GM18505 (cell line): ENCODE measurements around the gene DENND5A.

Source experiments
- ATAC-seq: cut with Tn5 transposase; IDR thresholded peaks from one replicate; pipeline ENCODE4 v1.9.1; 2021; ENCODE audit not compliant: unreplicated experiment
- POLR2A ChIP-seq: IDR thresholded peaks from 4 replicates; pipeline ENCODE4 v1.6.1; 2011; ENCODE audit warnings: borderline replicate concordance; ENCODE audit not compliant: insufficient read depth, insufficient read length; ENCODE audit errors: extremely low read depth

Gene DENND5A

DNA sequence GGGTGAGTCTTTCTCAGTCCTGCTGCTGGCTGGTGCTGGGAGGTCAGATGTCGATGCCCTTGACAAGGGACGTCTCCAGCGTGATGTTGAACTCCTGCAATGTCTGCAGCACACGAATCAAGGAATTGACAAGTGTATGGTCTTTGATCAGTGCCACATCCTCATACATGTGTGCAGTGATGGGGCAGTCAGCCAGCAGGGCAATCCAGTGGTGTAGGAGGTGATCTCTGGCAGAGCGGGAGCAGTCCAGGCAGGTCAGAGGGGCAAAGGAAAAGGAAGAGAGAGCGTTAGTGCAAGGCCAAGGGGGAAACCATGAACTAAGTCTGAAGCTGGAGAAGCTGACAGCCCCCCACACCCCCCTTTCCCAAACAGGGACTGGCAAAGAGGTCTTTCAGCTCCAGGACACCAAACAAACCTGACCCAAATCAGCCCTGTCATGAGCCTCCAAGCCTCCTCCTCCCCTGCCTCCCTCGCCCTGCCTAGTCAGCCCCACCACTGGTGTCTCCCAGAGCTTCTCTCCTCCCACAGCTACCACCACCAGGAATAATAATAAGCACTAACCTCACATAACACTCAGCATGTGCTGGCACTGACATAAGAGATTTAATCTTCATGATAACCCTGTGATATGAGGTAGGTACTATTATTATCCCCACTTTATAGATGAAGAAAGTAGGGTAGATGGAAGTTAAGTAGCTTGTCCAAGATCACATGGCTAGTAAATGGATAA, 125.4 kb downstream of the DENND5A start:
- no peak for ATAC-seq
- no peak for TF ChIP-seq POLR2A

- no peak for TF ChIP-seq POLR2A
- ATAC-seq: no peak
Observed at GRCh38 chr11:9138612-9139579, 126.3 kb downstream of the DENND5A start.

- TF ChIP-seq POLR2A: no peak
- ATAC-seq: no peak
Observed at GRCh38 chr11:9138133-9138453, 127.1 kb downstream of the DENND5A start.

- ATAC-seq: peak; percentile 62
- TF ChIP-seq POLR2A: no peak
Observed at GRCh38 chr11:9137293-9138132, 127.6 kb downstream of the DENND5A start.

GRCh38 chr11:9136741-9137140, 128.4 kb downstream of the DENND5A start:
- no peak for TF ChIP-seq POLR2A
- ATAC-seq: no peak

- TF ChIP-seq POLR2A: no peak
- no peak for ATAC-seq
Observed at GRCh38 chr11:9133956-9134355, 131.2 kb downstream of the DENND5A start.

DNA sequence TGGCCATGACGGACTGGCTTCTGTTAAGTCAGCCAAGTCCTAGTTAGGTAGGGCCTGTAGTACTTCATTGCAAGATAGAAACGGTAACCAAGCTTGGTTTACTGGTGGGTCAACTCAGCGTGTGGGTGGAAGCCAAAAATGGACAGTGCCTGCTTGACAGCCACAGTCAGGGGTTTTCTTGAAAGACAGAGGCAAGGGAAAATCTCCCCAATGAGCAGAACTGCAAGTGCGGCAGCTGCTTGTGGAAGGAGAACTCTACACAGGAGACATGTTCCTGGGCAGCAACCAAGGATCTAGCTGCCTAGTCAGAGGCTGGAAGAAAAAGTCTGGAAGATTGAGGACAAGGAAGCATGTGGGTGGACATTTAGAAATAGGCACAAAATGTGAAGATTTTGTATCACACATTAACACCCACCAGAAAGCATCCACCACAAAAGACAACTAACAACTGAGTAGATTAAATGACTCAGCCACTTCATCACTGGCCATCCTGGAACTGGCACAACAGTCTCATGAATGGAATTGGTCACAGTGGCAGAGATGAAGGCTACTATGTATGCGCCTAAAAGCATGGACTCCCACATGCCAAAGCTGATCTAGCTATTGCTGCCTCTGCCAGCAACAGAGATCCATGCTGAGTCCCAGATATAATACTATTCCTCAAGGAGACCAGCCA, 132.8 kb downstream of the DENND5A start:
- no peak for TF ChIP-seq POLR2A
- no peak for ATAC-seq

DNA sequence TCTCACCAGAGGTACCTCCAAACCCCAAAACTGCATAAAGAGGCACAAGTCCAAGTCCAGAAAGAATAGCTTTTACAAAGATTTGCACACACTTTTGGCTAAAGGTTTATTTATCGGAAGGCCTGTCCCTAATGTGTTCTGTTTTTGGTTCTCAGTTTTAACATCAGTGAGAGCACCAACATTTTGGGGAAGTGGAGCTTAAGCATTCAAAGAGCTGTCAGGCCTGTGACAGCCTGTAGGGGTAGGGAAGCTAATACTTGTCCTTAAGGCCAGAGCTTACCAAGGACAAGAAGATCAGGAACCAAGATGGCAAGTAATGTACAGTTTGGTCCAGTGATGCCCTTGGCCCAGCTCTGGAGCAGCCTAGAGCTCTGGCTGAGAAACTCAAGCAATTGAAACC, 134.9 kb downstream of the DENND5A start:
- no peak for ATAC-seq
- no peak for TF ChIP-seq POLR2A

- no peak for TF ChIP-seq POLR2A
Observed at GRCh38 chr11:9126636-9127035, 138.5 kb downstream of the DENND5A start.

GRCh38 chr11:9125185-9125886, 139.8 kb downstream of the DENND5A start:
- no peak for ATAC-seq
- no peak for TF ChIP-seq POLR2A

More at GRCh38 chr11:9126636-9127035, 138.5 kb downstream of the DENND5A start:
- ATAC-seq: no peak

GRCh38 chr11:9123595-9124304, 141.4 kb downstream of the DENND5A start:
- no peak for ATAC-seq
- TF ChIP-seq POLR2A: no peak

DNA sequence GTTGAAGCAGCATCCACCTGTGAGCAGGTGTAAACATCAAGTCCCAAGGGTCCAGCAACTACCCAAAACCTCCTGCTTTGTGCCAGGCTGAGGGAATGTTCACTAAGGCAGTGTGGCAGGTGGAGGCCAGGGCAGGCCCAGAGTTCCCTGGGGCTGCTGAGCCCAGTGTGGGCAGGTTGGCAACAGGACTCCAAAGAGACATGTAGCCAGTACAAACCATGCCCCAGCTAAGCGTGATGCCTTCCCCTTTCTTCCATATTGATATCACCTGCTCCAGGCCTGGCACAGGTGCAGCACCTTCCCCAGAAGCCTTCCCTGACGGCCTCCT, 143.7 kb downstream of the DENND5A start:
- TF ChIP-seq POLR2A: no peak
- ATAC-seq: no peak
